ENCODE data around the gene TTBK1. TPM values are rescaled to one million over a fixed set of nuclear protein-coding genes. Genes with fewer than 3 reads are reported as not detected.

TTBK1 gene
- polyA plus RNA-seq, 1 donor from 2014 or later, result 4.2 TPM

DNA sequence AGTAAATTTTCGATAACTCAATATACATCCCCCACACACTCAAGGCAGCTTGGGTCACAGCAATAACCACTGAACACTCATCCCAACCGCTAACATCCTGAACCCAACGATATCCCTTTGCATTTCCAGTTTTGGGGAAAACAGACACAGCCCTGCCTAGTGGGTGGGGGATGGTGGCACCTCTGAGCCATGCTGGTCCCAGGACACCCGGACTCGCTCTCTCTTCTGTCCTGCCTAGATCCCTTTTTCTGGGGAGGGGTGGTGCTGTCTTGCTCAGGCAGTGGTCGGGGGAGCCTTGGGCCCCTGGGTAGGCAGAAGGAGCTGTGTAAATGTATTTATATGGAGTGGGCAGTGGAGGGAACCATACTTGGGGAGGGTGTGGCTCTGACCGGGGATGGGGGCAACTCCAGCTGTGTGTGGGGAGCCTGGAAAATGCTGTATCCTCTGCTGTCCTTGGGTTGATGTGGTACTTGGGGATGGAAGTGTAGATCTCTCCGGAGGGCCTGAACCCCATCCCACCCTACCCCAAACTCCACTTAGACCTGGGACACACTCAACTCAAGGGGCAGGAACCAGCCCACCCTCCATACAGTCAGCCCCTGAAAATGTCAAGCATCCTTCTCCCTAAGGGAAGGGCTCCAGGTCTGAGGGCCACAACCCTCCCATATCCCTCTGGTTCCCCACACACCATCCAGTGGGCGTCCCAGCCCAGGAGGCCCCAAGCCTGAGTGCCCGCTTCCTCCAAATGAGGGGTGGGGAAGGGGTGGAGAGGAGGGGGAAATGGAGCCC lies 31.0 kb downstream of the TTBK1 start:
- Histone ChIP-seq H3K9ac (ENCODE audit: low read length) (no peak overlapping the region), H3K4me3 (ENCODE audit: low read length) (no peak overlapping the region), H3K36me3 (ENCODE audit: insufficient read depth, low read length) (no peaks in the 10 kb centered on the region), H3F3A (ENCODE audit: insufficient read depth, low read length, poor library complexity, severe bottlenecking) (no peaks in the 10 kb centered on the region), H3K79me2 (replicated peaks; ENCODE audit: insufficient read depth, low read length) (no peaks in the 10 kb centered on the region), H3K9me3 (ENCODE audit: low read length) (no peaks in the 10 kb centered on the region), H3K27ac (ENCODE audit: low read length) (no peak overlapping the region), H3K9me2 (ENCODE audit: insufficient read depth, low read length) (no peaks in the 10 kb centered on the region), H3K27me3 (ENCODE audit: insufficient read depth, low read depth, low read length) (peaks cover 21% of the 10 kb centered on the region), H3K4me2 (ENCODE audit: low read length) (no peak overlapping the region), H2AFZ (ENCODE audit: low read depth, low read length) (no peak overlapping the region), H4K20me1 (ENCODE audit: insufficient read depth) (no peaks in the 10 kb centered on the region)
- TF ChIP-seq EP300 (conservative IDR thresholded peaks at IDR 0.05; ENCODE audit: poor library complexity, severe bottlenecking) (no peak), TAF1 (IDR thresholded peaks at IDR 0.05; ENCODE audit: low read depth) (no peak)
- TF ChIP-seq, protein P1, sequence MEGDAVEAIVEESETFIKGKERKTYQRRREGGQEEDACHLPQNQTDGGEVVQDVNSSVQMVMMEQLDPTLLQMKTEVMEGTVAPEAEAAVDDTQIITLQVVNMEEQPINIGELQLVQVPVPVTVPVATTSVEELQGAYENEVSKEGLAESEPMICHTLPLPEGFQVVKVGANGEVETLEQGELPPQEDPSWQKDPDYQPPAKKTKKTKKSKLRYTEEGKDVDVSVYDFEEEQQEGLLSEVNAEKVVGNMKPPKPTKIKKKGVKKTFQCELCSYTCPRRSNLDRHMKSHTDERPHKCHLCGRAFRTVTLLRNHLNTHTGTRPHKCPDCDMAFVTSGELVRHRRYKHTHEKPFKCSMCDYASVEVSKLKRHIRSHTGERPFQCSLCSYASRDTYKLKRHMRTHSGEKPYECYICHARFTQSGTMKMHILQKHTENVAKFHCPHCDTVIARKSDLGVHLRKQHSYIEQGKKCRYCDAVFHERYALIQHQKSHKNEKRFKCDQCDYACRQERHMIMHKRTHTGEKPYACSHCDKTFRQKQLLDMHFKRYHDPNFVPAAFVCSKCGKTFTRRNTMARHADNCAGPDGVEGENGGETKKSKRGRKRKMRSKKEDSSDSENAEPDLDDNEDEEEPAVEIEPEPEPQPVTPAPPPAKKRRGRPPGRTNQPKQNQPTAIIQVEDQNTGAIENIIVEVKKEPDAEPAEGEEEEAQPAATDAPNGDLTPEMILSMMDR (IDR thresholded peaks at IDR 0.05; ENCODE audit: poor library complexity, severe bottlenecking), result no peak
- TF ChIP-seq, protein P2, sequence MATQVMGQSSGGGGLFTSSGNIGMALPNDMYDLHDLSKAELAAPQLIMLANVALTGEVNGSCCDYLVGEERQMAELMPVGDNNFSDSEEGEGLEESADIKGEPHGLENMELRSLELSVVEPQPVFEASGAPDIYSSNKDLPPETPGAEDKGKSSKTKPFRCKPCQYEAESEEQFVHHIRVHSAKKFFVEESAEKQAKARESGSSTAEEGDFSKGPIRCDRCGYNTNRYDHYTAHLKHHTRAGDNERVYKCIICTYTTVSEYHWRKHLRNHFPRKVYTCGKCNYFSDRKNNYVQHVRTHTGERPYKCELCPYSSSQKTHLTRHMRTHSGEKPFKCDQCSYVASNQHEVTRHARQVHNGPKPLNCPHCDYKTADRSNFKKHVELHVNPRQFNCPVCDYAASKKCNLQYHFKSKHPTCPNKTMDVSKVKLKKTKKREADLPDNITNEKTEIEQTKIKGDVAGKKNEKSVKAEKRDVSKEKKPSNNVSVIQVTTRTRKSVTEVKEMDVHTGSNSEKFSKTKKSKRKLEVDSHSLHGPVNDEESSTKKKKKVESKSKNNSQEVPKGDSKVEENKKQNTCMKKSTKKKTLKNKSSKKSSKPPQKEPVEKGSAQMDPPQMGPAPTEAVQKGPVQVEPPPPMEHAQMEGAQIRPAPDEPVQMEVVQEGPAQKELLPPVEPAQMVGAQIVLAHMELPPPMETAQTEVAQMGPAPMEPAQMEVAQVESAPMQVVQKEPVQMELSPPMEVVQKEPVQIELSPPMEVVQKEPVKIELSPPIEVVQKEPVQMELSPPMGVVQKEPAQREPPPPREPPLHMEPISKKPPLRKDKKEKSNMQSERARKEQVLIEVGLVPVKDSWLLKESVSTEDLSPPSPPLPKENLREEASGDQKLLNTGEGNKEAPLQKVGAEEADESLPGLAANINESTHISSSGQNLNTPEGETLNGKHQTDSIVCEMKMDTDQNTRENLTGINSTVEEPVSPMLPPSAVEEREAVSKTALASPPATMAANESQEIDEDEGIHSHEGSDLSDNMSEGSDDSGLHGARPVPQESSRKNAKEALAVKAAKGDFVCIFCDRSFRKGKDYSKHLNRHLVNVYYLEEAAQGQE (IDR thresholded peaks at IDR 0.05; ENCODE audit: borderline replicate concordance), result no peak

DNA sequence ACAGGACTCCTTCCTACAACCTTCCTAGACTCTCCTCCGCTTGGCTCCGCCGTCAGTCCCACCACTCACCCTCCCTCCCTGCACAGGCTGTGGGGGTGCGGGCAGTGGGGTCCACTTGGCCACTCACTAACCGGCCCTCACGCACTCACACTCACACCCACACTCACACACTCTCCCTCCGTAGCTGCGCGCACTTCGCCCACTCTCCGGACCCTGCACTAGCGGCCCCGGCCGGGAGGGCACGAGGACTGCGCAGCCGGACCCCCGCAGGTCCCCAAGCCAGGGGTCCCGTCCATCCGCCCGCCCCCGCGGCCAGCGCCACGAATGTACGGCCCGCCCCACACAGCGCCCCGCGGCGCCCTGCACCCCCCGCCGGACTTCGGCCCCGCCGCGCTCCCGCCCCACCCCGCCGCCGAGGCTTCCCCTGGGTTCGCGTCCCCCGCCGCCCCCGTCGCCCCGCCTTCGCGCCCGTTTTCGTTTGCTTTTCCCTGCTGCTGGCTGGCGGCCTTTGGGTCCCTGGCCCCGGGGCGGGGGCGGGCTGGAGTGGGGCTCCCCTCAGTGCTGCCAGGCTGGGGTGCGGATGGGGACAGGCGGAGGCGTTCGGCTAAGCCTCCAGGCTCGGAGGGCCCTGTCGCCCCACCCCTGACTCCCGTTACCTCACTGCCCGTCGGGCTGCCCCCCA lies 31.8 kb downstream of the TTBK1 start:
- TF ChIP-seq MXI1 (conservative IDR thresholded peaks at IDR 0.05; ENCODE audit: poor library complexity, severe bottlenecking) (no peak), SMC3 (conservative IDR thresholded peaks at IDR 0.05; ENCODE audit: poor library complexity) (no peak), EP300 (conservative IDR thresholded peaks at IDR 0.05; ENCODE audit: poor library complexity, severe bottlenecking) (no peak), TAF1 (IDR thresholded peaks at IDR 0.05; ENCODE audit: low read depth) (no peak), POLR2AphosphoS5 (IDR thresholded peaks at IDR 0.05) (no peak), EZH2 (IDR thresholded peaks at IDR 0.05; ENCODE audit: borderline replicate concordance, insufficient read depth, low read length, poor library complexity, severe bottlenecking) (no peak), RAD21 (conservative IDR thresholded peaks at IDR 0.05) (no peak)
- TF ChIP-seq, protein P2 (IDR thresholded peaks at IDR 0.05; ENCODE audit: borderline replicate concordance), result no peak
- TF ChIP-seq, protein P1 (IDR thresholded peaks at IDR 0.05; ENCODE audit: poor library complexity, severe bottlenecking), result no peak

More for the DNA sequence above, 31.8 kb downstream of the TTBK1 start:
- no peaks in the 10 kb centered on the region for H3K36me3 ChIP-seq (ENCODE audit: insufficient read depth, low read length)
- H3K9me3 ChIP-seq (ENCODE audit: low read length), result no peaks in the 10 kb centered on the region
- no peak overlapping the region for H3K9ac ChIP-seq (ENCODE audit: low read length)
- H3K9me2 ChIP-seq (ENCODE audit: insufficient read depth, low read length), result no peaks in the 10 kb centered on the region
- peak overlapping the region; percentile 28 for H3K4me3 ChIP-seq (ENCODE audit: low read length)
- no peak overlapping the region for H3K4me2 ChIP-seq (ENCODE audit: low read length)
- H2AFZ ChIP-seq (ENCODE audit: low read depth, low read length), result no peak overlapping the region
- peaks cover 21% of the 10 kb centered on the region for H3K27me3 ChIP-seq (ENCODE audit: insufficient read depth, low read depth, low read length)
- no peaks in the 10 kb centered on the region for H4K20me1 ChIP-seq (ENCODE audit: insufficient read depth)
- no peak overlapping the region for H3K27ac ChIP-seq (ENCODE audit: low read length)
- H3F3A ChIP-seq (ENCODE audit: insufficient read depth, low read length, poor library complexity, severe bottlenecking), result no peaks in the 10 kb centered on the region
- no peaks in the 10 kb centered on the region for H3K79me2 ChIP-seq (replicated peaks; ENCODE audit: insufficient read depth, low read length)

Data from neural cell (in vitro differentiated cells).